Activated CD8-positive, alpha-beta T cell treated with anti-CD3 and anti-CD28 coated beads, Interleukin-2, amount 10 ng/mL, durations not matched to agents 7 days and 5 days (primary cell): Measurements from ENCODE around the gene METTL24. TPM values are rescaled to one million over a fixed set of nuclear protein-coding genes. Genes with fewer than 3 reads are reported as not detected.
"Not testable (repeated sequence)": the region's sequence is repeated elsewhere in the genome, so short reads cannot be mapped to it uniquely, and the experiment has no call there.

Experiments used
- ATAC-seq: fragments of 150-1000 bp; cut with Tn5 transposase; one replicate; pipeline ENCODE4 v1.10.0; 2021; ENCODE audit warnings: moderate library complexity
- CTCF ChIA-PET: fragments of 350-600 bp; sonication (Branson Sonifier 250); formaldehyde crosslinking; loops from one replicate; lab custom pipeline; 2021; ENCODE audit warnings: antibody characterized with exemption; lab: Charles Lee
- POLR2A ChIA-PET: fragments of 350-600 bp; sonication (Branson Sonifier 250); formaldehyde crosslinking; loops from one replicate; lab custom pipeline; 2021; ENCODE audit warnings: antibody characterized with exemption; lab: Charles Lee
- DNase-seq: peaks from one replicate; pipeline ENCODE4 v3.0.0-alpha.2; 2020
- H3K27ac Mint-ChIP-seq: one replicate; pipeline ENCODE4 v1.8.0; 2021; ENCODE audit warnings: mild to moderate bottlenecking, mixed read lengths
- H3K27me3 Mint-ChIP-seq: one replicate; pipeline ENCODE4 v1.8.0; 2021; ENCODE audit warnings: low read depth, mixed read lengths
- H3K36me3 Mint-ChIP-seq: one replicate; pipeline ENCODE4 v1.8.0; 2021; ENCODE audit warnings: low read depth, mixed read lengths
- H3K4me1 Mint-ChIP-seq: one replicate; pipeline ENCODE4 v1.8.0; 2021; ENCODE audit warnings: low read depth, mixed read lengths
- H3K4me3 Mint-ChIP-seq: one replicate; pipeline ENCODE4 v1.8.0; 2021; ENCODE audit warnings: mild to moderate bottlenecking, mixed read lengths
- H3K9me3 Mint-ChIP-seq: one replicate; pipeline ENCODE4 v1.8.0; 2022; ENCODE audit warnings: mixed read lengths; ENCODE audit not compliant: insufficient read depth
- total RNA-seq, 2 experiments: library from RNA; stranded (reverse); gene quantifications; one replicate each; pipeline ENCODE4 v1.2.3, GENCODE V29; 2021

The METTL24 gene
- total RNA-seq, 2 experiments from 2014 or later: not detected

DNA sequence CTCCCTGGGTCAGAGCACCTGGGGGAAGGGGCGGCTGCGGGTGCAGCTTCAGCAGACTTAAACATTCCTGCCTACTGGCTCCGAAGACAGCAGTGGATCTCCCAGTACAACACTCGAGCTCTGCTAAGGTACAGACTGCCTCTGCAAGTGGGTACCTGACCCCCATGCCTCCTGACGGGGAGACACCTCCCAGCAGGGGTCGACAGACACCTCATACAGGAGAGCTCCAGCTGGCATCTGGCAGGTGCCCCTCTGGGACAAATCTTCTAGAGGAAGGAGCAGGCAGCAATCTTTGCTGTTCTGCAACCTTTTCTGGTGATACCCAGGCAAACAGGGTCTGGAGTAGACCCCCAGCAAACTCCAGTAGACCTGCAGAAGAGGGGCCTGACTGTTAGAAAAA lies 54.5 kb downstream of the METTL24 start:
- CTCF ChIA-PET, H3K4me3 Mint-ChIP-seq, H3K27me3 Mint-ChIP-seq, ATAC-seq, H3K27ac Mint-ChIP-seq, DNase-seq, H3K36me3 Mint-ChIP-seq, H3K9me3 Mint-ChIP-seq, POLR2A ChIA-PET: not testable (repeated sequence)
- H3K4me1 Mint-ChIP-seq: peaks cover 15% of the 10 kb centered on the region

DNA sequence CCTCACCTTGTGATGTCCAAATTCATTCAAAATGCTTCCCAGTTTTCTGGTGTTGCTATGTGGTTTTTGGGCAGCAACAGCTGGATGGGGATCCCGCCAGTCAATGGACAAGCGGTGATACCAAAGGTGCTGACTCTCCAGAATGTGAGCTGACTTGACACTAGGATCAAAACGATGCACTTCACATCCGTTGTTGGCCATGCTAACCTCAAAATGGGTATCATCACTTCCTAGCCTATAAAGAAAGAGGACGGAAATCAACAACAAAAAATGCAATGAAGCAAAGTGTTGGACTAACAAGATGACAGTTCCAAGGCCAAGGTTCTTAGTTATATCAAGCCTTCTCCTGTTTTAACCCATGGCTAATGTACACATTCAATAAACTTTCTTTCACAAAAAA lies 59.2 kb downstream of the METTL24 start:
- POLR2A ChIA-PET: no interaction called here
- Mint-ChIP-seq H3K4me3 (no peak overlapping the region), H3K9me3 (no peaks in the 10 kb centered on the region), H3K27me3 (no peaks in the 10 kb centered on the region), H3K36me3 (no peaks in the 10 kb centered on the region), H3K27ac (no peak overlapping the region), H3K4me1 (peaks cover 26% of the 10 kb centered on the region)
- ATAC-seq: no peak
- no peak for DNase-seq
- CTCF ChIA-PET: no interaction called here

DNA sequence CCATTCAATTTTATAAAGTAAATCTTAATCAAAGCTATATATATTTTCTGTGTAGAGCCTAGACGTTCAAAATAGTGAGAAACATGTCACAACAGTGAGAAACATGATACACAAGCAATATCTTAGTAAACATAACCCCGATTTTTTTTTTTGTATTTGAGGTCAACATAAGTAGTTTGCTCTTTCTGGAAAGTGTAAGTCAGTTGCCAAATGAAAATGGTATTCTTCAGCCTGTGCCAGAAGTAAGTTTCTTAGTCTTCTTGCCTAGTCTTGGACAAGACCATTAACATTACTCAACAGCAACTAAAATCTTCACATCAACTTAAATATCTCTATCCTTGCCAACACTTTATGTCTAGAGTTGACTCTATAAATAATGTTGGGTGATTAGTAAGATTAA lies 59.7 kb downstream of the METTL24 start:
- no peaks in the 10 kb centered on the region for H3K27me3 Mint-ChIP-seq
- ATAC-seq: no peak
- CTCF ChIA-PET: no interaction called here
- H3K9me3 Mint-ChIP-seq: no peaks in the 10 kb centered on the region
- no peak overlapping the region for H3K27ac Mint-ChIP-seq
- peaks cover 25% of the 10 kb centered on the region for H3K4me1 Mint-ChIP-seq
- DNase-seq: no peak
- no peak overlapping the region for H3K4me3 Mint-ChIP-seq
- H3K36me3 Mint-ChIP-seq: no peaks in the 10 kb centered on the region
- POLR2A ChIA-PET: no interaction called here

GRCh38 chr6:110296241-110297025 lies 61.7 kb downstream of the METTL24 start:
- Mint-ChIP-seq H3K9me3 (no peaks in the 10 kb centered on the region), H3K4me1 (peaks cover 25% of the 10 kb centered on the region), H3K4me3 (peak overlapping the region; percentile 49), H3K36me3 (no peaks in the 10 kb centered on the region), H3K27me3 (no peaks in the 10 kb centered on the region), H3K27ac (no peak overlapping the region)
- no peak for ATAC-seq
- peak; percentile 41 for DNase-seq
- ChIA-PET CTCF (interaction anchor here (1.1 kb wide), 1 partner anchor 117 kb away, joined by 3 read pairs; the partner anchor contains the start of gene WASF1), POLR2A (interaction anchor here (0.9 kb wide), 1 partner anchor 116 kb away, joined by 4 read pairs; the partner anchor contains the start of gene CDC40)

DNA sequence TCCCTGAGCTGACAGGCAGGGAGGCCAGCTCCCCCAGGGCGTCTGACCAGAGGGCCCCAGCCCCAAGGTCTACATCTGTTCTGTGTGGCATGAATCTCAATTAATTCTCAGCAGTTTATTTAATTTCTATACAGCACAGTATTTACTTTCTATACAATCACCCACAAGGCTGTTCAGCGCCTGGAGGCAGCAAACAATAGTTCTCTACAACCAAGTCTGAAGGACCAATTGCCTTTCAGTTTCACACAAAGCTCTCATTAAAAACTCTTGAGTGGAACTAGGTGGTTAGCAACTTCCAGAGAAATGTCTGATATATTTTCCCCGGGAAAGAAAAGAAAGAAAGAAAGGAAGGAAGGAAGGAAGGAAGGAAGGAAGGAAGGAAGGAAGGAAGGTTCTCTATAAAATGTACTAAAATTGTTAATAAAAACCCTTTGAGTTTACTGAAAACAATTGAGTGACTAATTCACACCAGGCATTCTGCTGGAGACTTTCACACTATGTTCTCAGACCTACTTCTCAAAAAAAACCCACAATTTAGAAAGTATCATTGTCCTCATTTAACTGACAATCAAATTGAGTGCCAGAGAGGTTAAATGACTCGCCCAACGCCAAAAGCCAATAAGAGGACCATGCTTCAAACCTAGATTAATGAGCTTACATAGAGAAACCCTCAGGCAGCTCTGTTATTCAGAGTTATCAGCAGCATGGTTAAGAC lies 62.5 kb downstream of the METTL24 start:
- ChIA-PET CTCF (interaction anchor here (1.0 to 1.1 kb wide), 2 partner anchors 66 to 116 kb away, joined by 3 read pairs; partner anchors contain the start of gene WASF1), POLR2A (interaction anchor here (0.7 to 0.9 kb wide), 2 partner anchors 15 to 115 kb away, joined by 3 to 4 read pairs; partner anchors contain the start of gene CDC40)
- ATAC-seq: no peak
- Mint-ChIP-seq H3K4me3 (no peak overlapping the region), H3K9me3 (no peaks in the 10 kb centered on the region), H3K27me3 (no peaks in the 10 kb centered on the region), H3K4me1 (peaks cover 25% of the 10 kb centered on the region), H3K27ac (peak overlapping the region; percentile 3), H3K36me3 (no peaks in the 10 kb centered on the region)
- no peak for DNase-seq

DNA sequence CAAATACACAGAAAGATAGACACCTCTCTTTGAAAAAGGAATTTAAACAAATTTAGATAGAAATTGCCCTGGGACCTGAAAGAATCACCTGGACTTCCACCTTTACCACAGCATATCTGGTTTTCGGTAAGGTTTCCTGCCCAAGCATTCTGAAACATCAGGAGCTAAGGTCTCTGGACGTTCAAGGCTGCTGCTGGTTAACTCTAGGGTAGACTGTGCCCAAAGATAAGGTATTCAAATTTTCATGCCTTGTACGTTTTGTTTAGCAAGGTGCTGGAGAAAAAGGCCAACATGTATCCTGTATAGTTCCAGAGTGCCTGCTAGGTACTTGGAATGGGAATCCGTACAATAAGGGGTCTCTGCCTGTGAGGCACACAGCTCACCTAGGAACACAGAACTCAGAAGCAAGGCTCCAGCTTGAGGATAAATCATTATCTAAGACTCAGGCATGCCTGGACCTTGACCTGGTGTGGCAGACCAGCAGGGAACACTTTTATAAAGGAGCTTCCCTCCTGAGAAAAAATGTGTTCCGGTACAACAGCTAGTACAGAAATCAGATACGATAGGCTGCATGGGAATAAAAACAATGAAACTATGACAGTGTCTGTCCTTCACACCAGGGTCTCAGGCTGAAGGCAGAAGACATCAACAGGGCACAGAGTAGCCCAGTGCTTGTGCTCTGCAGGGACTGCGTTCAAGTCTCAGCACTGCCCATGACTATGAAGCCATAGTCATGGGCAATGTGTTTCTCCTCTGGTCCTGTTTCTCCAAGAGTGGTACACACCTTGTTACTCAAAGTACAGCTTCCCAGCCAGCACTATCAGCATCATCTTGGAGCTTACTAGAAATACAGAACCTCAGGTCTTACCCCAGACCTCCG lies 70.4 kb downstream of the METTL24 start:
- ChIA-PET CTCF (interaction anchor here (1.2 kb wide), 1 partner anchor 29 kb away, joined by 3 read pairs; no protein-coding TSS in a partner anchor), POLR2A (no interaction called here)
- H3K27ac Mint-ChIP-seq: no peak overlapping the region
- no peaks in the 10 kb centered on the region for H3K9me3 Mint-ChIP-seq
- DNase-seq: no peak
- H3K4me3 Mint-ChIP-seq: no peak overlapping the region
- no peaks in the 10 kb centered on the region for H3K36me3 Mint-ChIP-seq
- no peaks in the 10 kb centered on the region for H3K4me1 Mint-ChIP-seq
- peaks cover 3% of the 10 kb centered on the region for H3K27me3 Mint-ChIP-seq
- ATAC-seq: no peak

DNA sequence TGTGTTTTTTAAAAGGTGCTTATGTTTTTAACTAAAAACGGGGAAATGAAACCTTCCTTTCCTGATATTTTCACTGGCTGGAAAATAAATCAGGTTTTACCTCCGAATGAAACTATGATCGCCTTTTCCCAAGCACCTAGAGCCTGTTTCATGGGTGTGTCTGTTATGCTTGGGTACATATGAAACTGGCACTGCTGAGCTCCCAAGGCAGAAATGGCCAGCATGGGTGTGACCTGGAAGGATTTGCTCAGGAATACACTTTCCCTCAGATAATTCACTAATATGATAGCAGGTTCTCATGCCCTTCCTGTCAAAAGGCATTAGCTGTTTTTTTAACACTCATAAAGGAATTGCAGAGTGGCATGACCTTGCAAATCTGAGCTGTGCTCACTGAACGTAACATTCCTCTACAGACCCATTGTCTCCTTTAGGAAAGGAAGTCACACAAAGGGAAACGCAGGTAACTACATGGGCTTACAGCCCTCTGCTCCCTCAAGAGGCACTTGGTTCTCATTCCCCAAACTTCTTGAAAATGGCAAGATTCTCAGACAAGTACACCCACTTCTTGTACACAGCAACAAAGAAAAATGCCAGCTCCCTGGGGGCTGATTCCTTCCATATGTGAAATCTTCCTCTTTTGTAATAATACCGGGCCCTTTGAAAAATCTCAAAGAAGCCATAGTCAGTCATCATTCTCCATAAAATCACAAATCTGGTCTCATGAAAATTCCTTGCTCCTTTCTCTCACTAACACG lies 72.7 kb downstream of the METTL24 start:
- CTCF ChIA-PET: no interaction called here
- H3K9me3 Mint-ChIP-seq: no peaks in the 10 kb centered on the region
- ATAC-seq (no peak), DNase-seq (no peak)
- POLR2A ChIA-PET: no interaction called here
- H3K36me3 Mint-ChIP-seq: no peaks in the 10 kb centered on the region
- H3K4me1 Mint-ChIP-seq: no peaks in the 10 kb centered on the region
- H3K27me3 Mint-ChIP-seq: peaks cover 3% of the 10 kb centered on the region
- H3K4me3 Mint-ChIP-seq: no peak overlapping the region
- H3K27ac Mint-ChIP-seq: no peak overlapping the region

GRCh38 chr6:110284855-110285254 lies 73.3 kb downstream of the METTL24 start:
- Mint-ChIP-seq H3K9me3 (no peaks in the 10 kb centered on the region), H3K4me3 (no peak overlapping the region), H3K36me3 (no peaks in the 10 kb centered on the region), H3K27me3 (no peaks in the 10 kb centered on the region), H3K27ac (no peak overlapping the region), H3K4me1 (no peaks in the 10 kb centered on the region)
- no peak for ATAC-seq
- no peak for DNase-seq
- ChIA-PET CTCF (no interaction called here), POLR2A (no interaction called here)

DNA sequence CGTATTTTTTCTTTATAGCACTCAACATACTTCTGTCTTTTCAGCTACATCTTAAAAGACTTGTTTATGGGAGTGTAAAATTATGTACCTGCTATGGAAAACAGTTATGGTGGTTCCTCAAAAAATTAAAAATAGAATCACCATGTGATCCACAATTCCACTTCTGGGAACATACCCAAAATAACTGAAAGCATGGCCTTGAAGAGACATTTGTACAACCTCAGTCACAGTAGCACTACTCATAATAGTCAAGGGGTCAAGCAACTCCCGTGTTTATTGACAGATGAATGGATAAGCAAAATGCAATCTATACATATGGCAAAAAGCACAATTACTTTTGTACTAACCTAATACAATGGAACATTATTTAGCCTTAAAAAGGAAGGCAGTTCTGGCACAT lies 74.5 kb downstream of the METTL24 start:
- no peak overlapping the region for H3K4me3 Mint-ChIP-seq
- no peak overlapping the region for H3K27ac Mint-ChIP-seq
- no peaks in the 10 kb centered on the region for H3K4me1 Mint-ChIP-seq
- no peaks in the 10 kb centered on the region for H3K27me3 Mint-ChIP-seq
- DNase-seq: no peak
- ATAC-seq: no peak
- POLR2A ChIA-PET: no interaction called here
- no peaks in the 10 kb centered on the region for H3K36me3 Mint-ChIP-seq
- CTCF ChIA-PET: no interaction called here
- H3K9me3 Mint-ChIP-seq: no peaks in the 10 kb centered on the region

DNA sequence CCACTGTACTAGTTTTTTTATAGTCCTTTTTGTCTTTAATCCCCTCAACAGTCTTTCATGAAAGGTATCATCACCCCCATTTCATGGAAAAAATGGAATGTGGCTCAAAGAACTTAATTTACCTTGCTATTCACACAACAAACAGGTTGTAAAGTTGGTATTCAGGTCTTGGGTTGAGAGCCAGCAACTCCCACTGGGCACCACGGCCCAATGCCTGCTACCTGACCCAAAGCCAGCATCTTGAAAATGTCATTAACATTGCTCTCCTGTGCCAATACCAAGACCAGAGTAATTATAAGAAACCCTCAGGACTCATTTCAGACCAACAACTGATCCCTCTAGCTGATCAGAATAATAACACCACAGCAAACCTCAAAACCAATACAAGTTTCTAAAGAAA lies 75.7 kb downstream of the METTL24 start:
- CTCF ChIA-PET: no interaction called here
- no peak for ATAC-seq

DNA sequence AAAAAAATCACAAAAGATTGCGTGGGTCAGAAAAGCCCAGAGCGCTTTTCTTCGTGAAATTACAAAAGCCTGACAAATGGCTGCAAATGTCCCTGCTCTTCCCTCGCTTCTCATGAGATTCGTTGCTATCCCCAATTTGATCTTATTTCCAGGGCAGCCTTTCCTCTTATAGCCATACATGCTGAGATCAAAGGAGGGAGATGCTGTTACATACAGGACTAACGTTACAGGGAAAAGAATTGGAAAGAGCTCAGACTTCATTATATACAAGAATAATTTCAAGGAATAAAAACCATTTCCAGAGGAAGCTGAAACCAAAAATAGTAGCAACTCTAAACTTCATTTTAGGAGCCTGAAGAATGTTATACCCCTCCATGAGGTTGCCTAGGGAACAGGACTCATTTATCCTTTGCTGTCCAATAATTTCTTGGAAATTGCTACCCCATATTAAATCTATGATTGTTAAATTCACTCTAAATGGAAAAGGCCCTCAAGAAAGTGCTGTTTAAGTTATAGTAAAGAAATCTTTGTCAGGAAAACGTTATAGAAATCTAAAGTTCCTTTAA lies 81.0 kb downstream of the METTL24 start:
- no peak overlapping the region for H3K27ac Mint-ChIP-seq
- no peak for DNase-seq
- H3K27me3 Mint-ChIP-seq: peaks cover 3% of the 10 kb centered on the region
- no peak for ATAC-seq
- CTCF ChIA-PET: no interaction called here
- no peaks in the 10 kb centered on the region for H3K36me3 Mint-ChIP-seq
- POLR2A ChIA-PET: no interaction called here
- no peaks in the 10 kb centered on the region for H3K9me3 Mint-ChIP-seq
- H3K4me3 Mint-ChIP-seq: no peak overlapping the region
- no peaks in the 10 kb centered on the region for H3K4me1 Mint-ChIP-seq

More for the DNA sequence above, 75.7 kb downstream of the METTL24 start:
- POLR2A ChIA-PET: no interaction called here
- Mint-ChIP-seq H3K4me1 (no peaks in the 10 kb centered on the region), H3K27ac (no peak overlapping the region), H3K36me3 (no peaks in the 10 kb centered on the region), H3K4me3 (no peak overlapping the region), H3K27me3 (no peaks in the 10 kb centered on the region), H3K9me3 (no peaks in the 10 kb centered on the region)
- DNase-seq: no peak
